ENCODE results near the gene SZT2. TPM values are rescaled to one million over a fixed set of nuclear protein-coding genes. Genes with fewer than 3 reads are reported as not detected.
A peak's percentile ranks its signal among the peaks of the same experiment; 100 is the strongest.

The SZT2 gene
- total RNA-seq, 1 donor from 2014 or later: 63.6 TPM

DNA sequence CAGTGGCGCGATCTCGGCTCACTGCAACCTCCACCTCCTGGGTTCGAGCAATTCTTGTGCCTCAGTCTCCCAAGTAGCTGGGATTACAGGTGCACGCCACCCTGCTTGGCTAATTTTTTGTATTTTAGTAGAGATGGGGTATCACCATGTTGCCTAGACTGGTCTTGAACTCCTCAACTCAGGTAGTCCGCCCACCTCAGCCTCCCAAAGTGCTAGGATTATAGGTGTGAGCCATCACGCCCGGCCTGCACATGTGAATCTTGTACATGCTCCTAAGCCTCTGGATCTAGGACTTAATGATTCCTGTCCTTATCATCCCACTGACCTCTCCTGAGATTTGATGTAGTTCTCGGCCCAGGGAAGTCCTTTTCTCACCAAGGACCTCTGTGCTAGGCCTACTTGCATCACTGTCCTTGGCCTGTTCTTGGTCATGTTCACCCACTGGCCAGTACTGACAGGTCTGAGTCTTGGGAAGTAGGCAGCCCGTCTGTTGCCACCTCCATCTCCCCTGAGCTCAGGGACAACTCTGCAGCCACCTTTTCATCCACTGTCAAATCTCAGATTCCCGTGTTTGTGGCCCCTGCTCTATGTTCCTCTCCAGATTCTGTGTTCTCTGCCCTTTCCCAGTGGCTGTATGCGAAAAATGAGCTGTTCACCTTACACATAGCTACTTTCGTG lies 54.6 kb downstream of the SZT2 start:
- Mint-ChIP-seq H3K36me3 (ENCODE audit: unreplicated experiment) (peaks cover 38% of the 10 kb centered on the region), H3K4me3 (ENCODE audit: unreplicated experiment) (no peak overlapping the region), H3K27ac (ENCODE audit: unreplicated experiment) (peak overlapping the region; percentile 16), H3K4me1 (ENCODE audit: unreplicated experiment) (no peaks in the 10 kb centered on the region), H3K9me3 (ENCODE audit: unreplicated experiment) (no peaks in the 10 kb centered on the region), H3K27me3 (ENCODE audit: unreplicated experiment) (no peaks in the 10 kb centered on the region)
- TF ChIP-seq, protein P1, sequence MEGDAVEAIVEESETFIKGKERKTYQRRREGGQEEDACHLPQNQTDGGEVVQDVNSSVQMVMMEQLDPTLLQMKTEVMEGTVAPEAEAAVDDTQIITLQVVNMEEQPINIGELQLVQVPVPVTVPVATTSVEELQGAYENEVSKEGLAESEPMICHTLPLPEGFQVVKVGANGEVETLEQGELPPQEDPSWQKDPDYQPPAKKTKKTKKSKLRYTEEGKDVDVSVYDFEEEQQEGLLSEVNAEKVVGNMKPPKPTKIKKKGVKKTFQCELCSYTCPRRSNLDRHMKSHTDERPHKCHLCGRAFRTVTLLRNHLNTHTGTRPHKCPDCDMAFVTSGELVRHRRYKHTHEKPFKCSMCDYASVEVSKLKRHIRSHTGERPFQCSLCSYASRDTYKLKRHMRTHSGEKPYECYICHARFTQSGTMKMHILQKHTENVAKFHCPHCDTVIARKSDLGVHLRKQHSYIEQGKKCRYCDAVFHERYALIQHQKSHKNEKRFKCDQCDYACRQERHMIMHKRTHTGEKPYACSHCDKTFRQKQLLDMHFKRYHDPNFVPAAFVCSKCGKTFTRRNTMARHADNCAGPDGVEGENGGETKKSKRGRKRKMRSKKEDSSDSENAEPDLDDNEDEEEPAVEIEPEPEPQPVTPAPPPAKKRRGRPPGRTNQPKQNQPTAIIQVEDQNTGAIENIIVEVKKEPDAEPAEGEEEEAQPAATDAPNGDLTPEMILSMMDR (IDR thresholded peaks at IDR 0.05): no peak
- no peak for DNase-seq (ENCODE audit: extremely low spot score, unreplicated experiment)

DNA sequence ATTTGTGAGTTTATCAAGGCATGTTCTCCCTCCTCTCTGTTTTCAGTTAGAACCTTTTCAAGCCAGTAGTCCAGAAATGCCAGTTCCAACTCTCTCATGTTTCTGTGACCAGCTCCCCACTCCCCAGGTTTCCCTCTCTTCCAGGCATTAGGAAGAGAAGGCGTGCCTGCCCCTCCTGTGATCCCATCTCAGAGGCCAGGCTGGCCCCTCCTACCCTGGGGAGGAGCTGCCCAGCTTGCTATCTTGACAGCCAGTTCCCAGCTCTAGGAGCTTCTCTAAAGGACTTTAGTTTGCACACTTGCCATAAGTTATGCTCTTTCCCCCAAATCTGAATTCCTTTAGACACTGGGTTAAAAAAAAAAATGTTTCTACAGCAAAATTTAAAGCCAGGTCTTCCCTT lies 55.1 kb downstream of the SZT2 start:
- H3K4me3 Mint-ChIP-seq (ENCODE audit: unreplicated experiment): no peak overlapping the region
- no peaks in the 10 kb centered on the region for H3K27me3 Mint-ChIP-seq (ENCODE audit: unreplicated experiment)
- peaks cover 41% of the 10 kb centered on the region for H3K36me3 Mint-ChIP-seq (ENCODE audit: unreplicated experiment)

DNA sequence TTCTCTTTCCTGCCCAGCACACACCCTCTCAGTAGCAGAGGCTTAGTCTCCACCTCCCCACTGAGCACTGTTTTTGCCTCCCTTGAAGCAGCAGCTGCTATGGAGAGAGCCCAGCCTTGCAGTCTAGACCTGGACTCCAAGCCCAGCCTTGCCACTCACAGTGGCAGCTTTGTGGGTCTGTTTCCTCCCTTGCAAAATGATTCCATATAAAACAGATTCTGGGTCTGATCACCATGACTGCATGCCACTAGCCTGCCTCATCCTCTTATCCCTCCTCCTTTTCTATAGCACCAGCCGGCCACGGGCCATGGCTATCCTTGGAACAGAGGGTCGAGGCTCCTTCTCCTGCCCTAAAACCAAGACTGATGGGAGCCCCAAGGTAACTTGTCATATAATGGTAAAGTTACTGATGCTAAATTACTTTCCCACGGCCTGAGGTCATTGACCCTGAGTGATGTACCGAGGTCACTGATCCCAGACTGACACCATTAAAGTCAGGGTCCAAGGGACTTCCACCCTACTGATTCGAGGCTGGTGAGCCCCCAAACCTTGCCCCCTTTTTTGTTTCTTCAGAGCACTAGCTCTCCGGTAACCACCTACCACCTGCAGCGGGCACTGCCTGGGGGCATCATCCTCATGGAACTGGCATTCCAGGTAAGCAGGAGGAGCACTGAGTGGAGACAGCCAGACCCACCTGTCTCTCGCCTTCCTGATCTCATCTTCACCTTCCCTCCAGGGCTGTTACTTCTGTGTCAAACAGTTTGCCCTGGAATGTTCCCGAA lies 56.1 kb downstream of the SZT2 start:
- no peak overlapping the region for H3K4me3 Mint-ChIP-seq (ENCODE audit: unreplicated experiment)
- H3K4me1 Mint-ChIP-seq (ENCODE audit: unreplicated experiment): no peaks in the 10 kb centered on the region
- H3K36me3 Mint-ChIP-seq (ENCODE audit: unreplicated experiment): peaks cover 50% of the 10 kb centered on the region
- H3K27me3 Mint-ChIP-seq (ENCODE audit: unreplicated experiment): no peaks in the 10 kb centered on the region
- TF ChIP-seq, protein P1 (IDR thresholded peaks at IDR 0.05): no peak
- no peaks in the 10 kb centered on the region for H3K9me3 Mint-ChIP-seq (ENCODE audit: unreplicated experiment)
- H3K27ac Mint-ChIP-seq (ENCODE audit: unreplicated experiment): no peak overlapping the region
- no peak for DNase-seq (ENCODE audit: extremely low spot score, unreplicated experiment)

More for the DNA sequence above, 55.1 kb downstream of the SZT2 start:
- TF ChIP-seq, protein P1 (IDR thresholded peaks at IDR 0.05): no peak
- peak overlapping the region; percentile 16 for H3K27ac Mint-ChIP-seq (ENCODE audit: unreplicated experiment)
- DNase-seq (ENCODE audit: extremely low spot score, unreplicated experiment): no peak
- H3K4me1 Mint-ChIP-seq (ENCODE audit: unreplicated experiment): no peaks in the 10 kb centered on the region
- no peaks in the 10 kb centered on the region for H3K9me3 Mint-ChIP-seq (ENCODE audit: unreplicated experiment)

DNA sequence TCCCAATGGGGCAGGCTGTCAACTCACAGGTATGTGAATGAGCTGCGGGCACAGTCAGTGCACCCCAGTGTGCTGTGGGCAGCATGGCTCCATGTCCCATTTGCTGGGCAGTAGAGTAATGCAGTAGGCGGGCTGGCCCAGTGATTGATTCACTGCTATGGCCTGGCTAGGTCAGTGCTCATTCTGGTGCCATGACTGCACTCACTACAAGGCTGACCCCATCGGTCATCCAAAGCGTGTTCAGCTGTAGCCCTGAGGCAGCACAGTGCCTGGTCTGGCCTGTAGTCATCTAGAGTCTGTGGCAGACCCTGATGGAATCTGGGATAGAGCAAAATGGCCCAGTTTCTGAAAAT lies 56.7 kb downstream of the SZT2 start:
- H3K36me3 Mint-ChIP-seq (ENCODE audit: unreplicated experiment): peaks cover 54% of the 10 kb centered on the region
- TF ChIP-seq, protein P1 (IDR thresholded peaks at IDR 0.05): no peak
- no peak overlapping the region for H3K27ac Mint-ChIP-seq (ENCODE audit: unreplicated experiment)
- no peaks in the 10 kb centered on the region for H3K4me1 Mint-ChIP-seq (ENCODE audit: unreplicated experiment)
- H3K9me3 Mint-ChIP-seq (ENCODE audit: unreplicated experiment): no peaks in the 10 kb centered on the region
- H3K4me3 Mint-ChIP-seq (ENCODE audit: unreplicated experiment): no peak overlapping the region
- DNase-seq (ENCODE audit: extremely low spot score, unreplicated experiment): no peak
- H3K27me3 Mint-ChIP-seq (ENCODE audit: unreplicated experiment): no peaks in the 10 kb centered on the region
